DOHH2 (cell line): Measurements from ENCODE around the gene SBK2.

Source experiments
- H3F3A ChIP-seq: fragments of 200-600 bp; sonication (generic), shearing (Covaris generic); 2 replicates; pipeline ENCODE4 v1.6.0; 2016; ENCODE audit warnings: antibody characterized with exemption, mild to moderate bottlenecking; ENCODE audit not compliant: control insufficient read depth, insufficient read depth
- H3K27ac ChIP-seq: fragments of 200-600 bp; sonication (generic); 2 replicates; pipeline ENCODE4 v1.5.1; 2014; ENCODE audit warnings: low read depth, mild to moderate bottlenecking, low read length, moderate library complexity
- H3K27me3 ChIP-seq: fragments of 200-600 bp; sonication (generic); 2 replicates; pipeline ENCODE4 v1.6.1; 2014; ENCODE audit warnings: mild to moderate bottlenecking, low read length, mixed read lengths; ENCODE audit not compliant: control insufficient read depth
- H3K36me3 ChIP-seq: fragments of 200-600 bp; sonication (generic); 2 replicates; pipeline ENCODE4 v1.6.1; 2014; ENCODE audit warnings: mild to moderate bottlenecking, low read length, moderate library complexity, mixed read lengths; ENCODE audit not compliant: control insufficient read depth
- H3K4me1 ChIP-seq: fragments of 200-600 bp; sonication (generic); 2 replicates; pipeline ENCODE4 v1.6.1; 2014; ENCODE audit warnings: mild to moderate bottlenecking, low read length, mixed read lengths; ENCODE audit not compliant: control insufficient read depth
- H3K4me2 ChIP-seq: fragments of 200-600 bp; sonication (generic); 2 replicates; pipeline ENCODE4 v1.6.0; 2014; ENCODE audit warnings: mild to moderate bottlenecking, low read length, moderate library complexity
- H3K4me3 ChIP-seq: fragments of 200-600 bp; sonication (generic); 2 replicates; pipeline ENCODE4 v1.5.1; 2014; ENCODE audit warnings: mild to moderate bottlenecking, low read length, mixed read lengths
- H3K79me2 ChIP-seq: fragments of 200-600 bp; sonication (generic); 2 replicates; pipeline ENCODE4 v1.6.1; 2014; ENCODE audit warnings: mild to moderate bottlenecking, low read length, mixed read lengths; ENCODE audit not compliant: control insufficient read depth
- H3K9me2 ChIP-seq: fragments of 200-600 bp; sonication (generic); replicated peaks from 2 replicates; pipeline ENCODE4 v1.6.1; 2014; ENCODE audit warnings: mild to moderate bottlenecking, low read length, mixed read lengths; ENCODE audit not compliant: control insufficient read depth
- H3K9me3 ChIP-seq: fragments of 200-600 bp; sonication (generic); 2 replicates; pipeline ENCODE4 v1.6.1; 2014; ENCODE audit warnings: antibody characterized with exemption, low read length, mixed read lengths; ENCODE audit not compliant: control insufficient read depth, insufficient read depth
- H4K20me1 ChIP-seq: fragments of 200-600 bp; sonication (generic); 2 replicates; pipeline ENCODE4 v1.6.0; 2014; ENCODE audit warnings: low read depth, mild to moderate bottlenecking, antibody characterized with exemption, low read length, moderate library complexity; ENCODE audit not compliant: control insufficient read depth, insufficient read depth
- EZH2phosphoT487 ChIP-seq: fragments of 200-600 bp; sonication (generic); IDR thresholded peaks from 2 replicates; pipeline ENCODE4 v1.6.1; 2017; ENCODE audit warnings: borderline replicate concordance, mild to moderate bottlenecking, antibody characterized with exemption, low read length, moderate library complexity, mixed read lengths
- TF ChIP-seq, protein P1 (sequence below): fragments of 200-600 bp; sonication (generic); IDR thresholded peaks from one replicate; pipeline ENCODE4 v1.5.1; 2014; ENCODE audit warnings: antibody characterized with exemption, mild to moderate bottlenecking, low read depth, low read length; ENCODE audit not compliant: poor library complexity, severe bottlenecking

The SBK2 gene

GRCh38 chr19:55539090-55539984 is 2.4 kb upstream of the SBK2 start:
- no peak overlapping the region for H3K27ac ChIP-seq
- no peak overlapping the region for H3K4me3 ChIP-seq
- no peaks in the 10 kb centered on the region for H4K20me1 ChIP-seq
- H3K79me2 ChIP-seq = no peaks in the 10 kb centered on the region
- no peaks in the 10 kb centered on the region for H3K4me1 ChIP-seq
- no peaks in the 10 kb centered on the region for H3K36me3 ChIP-seq
- H3K27me3 ChIP-seq = no peaks in the 10 kb centered on the region
- H3K4me2 ChIP-seq = no peak overlapping the region
- TF ChIP-seq, protein P1, sequence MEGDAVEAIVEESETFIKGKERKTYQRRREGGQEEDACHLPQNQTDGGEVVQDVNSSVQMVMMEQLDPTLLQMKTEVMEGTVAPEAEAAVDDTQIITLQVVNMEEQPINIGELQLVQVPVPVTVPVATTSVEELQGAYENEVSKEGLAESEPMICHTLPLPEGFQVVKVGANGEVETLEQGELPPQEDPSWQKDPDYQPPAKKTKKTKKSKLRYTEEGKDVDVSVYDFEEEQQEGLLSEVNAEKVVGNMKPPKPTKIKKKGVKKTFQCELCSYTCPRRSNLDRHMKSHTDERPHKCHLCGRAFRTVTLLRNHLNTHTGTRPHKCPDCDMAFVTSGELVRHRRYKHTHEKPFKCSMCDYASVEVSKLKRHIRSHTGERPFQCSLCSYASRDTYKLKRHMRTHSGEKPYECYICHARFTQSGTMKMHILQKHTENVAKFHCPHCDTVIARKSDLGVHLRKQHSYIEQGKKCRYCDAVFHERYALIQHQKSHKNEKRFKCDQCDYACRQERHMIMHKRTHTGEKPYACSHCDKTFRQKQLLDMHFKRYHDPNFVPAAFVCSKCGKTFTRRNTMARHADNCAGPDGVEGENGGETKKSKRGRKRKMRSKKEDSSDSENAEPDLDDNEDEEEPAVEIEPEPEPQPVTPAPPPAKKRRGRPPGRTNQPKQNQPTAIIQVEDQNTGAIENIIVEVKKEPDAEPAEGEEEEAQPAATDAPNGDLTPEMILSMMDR = no peak
- no peak for TF ChIP-seq EZH2phosphoT487
- H3K9me2 ChIP-seq = no peaks in the 10 kb centered on the region
- no peaks in the 10 kb centered on the region for H3F3A ChIP-seq
- H3K9me3 ChIP-seq = no peaks in the 10 kb centered on the region

DNA sequence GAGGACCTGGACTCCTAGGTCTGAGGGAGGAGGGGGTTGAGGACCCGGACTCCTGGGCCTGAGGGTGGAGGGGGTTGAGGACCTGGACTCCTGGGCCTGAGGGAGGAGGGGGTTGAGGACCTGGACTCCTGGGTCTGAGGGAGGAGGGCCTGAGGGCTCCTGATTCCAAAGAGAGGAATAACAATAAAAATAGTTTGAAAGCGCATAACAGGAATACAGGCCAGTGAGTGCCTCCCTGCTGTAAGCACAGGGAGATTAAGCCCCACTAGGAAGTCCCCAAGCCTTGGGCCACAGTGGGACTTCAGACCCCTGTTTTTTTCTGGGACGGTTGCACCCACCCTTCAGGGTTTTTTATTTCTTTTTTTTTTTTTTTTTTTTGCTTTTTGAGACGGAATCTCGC is 1.2 kb upstream of the SBK2 start:
- no peak overlapping the region for H3K27ac ChIP-seq

GRCh38 chr19:55537741-55538111 is 793 bp upstream of the SBK2 start:
- H3F3A ChIP-seq = no peaks in the 10 kb centered on the region
- no peak overlapping the region for H3K4me2 ChIP-seq
- no peaks in the 10 kb centered on the region for H3K79me2 ChIP-seq
- H3K4me1 ChIP-seq = no peaks in the 10 kb centered on the region
- no peaks in the 10 kb centered on the region for H3K27me3 ChIP-seq
- TF ChIP-seq, protein P1 = no peak
- TF ChIP-seq EZH2phosphoT487 = no peak
- no peaks in the 10 kb centered on the region for H4K20me1 ChIP-seq
- H3K9me3 ChIP-seq = no peaks in the 10 kb centered on the region
- H3K4me3 ChIP-seq = no peak overlapping the region
- no peaks in the 10 kb centered on the region for H3K9me2 ChIP-seq
- no peaks in the 10 kb centered on the region for H3K36me3 ChIP-seq
- no peak overlapping the region for H3K27ac ChIP-seq

More for the DNA sequence above, 1.2 kb upstream of the SBK2 start:
- Histone ChIP-seq H3K9me3 (no peaks in the 10 kb centered on the region), H3K9me2 (no peaks in the 10 kb centered on the region), H4K20me1 (no peaks in the 10 kb centered on the region), H3K36me3 (no peaks in the 10 kb centered on the region), H3K27me3 (no peaks in the 10 kb centered on the region), H3K4me3 (no peak overlapping the region), H3K4me2 (no peak overlapping the region), H3F3A (no peaks in the 10 kb centered on the region), H3K4me1 (no peaks in the 10 kb centered on the region), H3K79me2 (no peaks in the 10 kb centered on the region)
- no peak for TF ChIP-seq EZH2phosphoT487
- TF ChIP-seq, protein P1 = no peak
